BJ (cell line): ENCODE results near the gene LRP2. TPM values are rescaled to one million over a fixed set of nuclear protein-coding genes. Genes with fewer than 3 reads are reported as not detected.

Experiments
- CTCF ChIA-PET: fragments of 350-600 bp; formaldehyde crosslinking; extraction: SDS; loops from one replicate; lab custom pipeline; 2021; ENCODE audit warnings: antibody characterized with exemption, inconsistent platforms; lab: Yijun Ruan, JAX
- POLR2A ChIA-PET: fragments of 300-600 bp; sonication (Branson Sonifier 250); formaldehyde crosslinking; extraction: SDS; loops from one replicate; lab custom pipeline; 2021; ENCODE audit warnings: antibody characterized with exemption; lab: Charles Lee
- DNase-seq: peaks from one replicate; pipeline ENCODE4 v3.0.0-alpha.2; 2011; ENCODE audit warnings: low read depth
- H3K27me3 ChIP-seq: 2 replicates; pipeline ENCODE4 v1.6.0; 2011; ENCODE audit warnings: low read length; ENCODE audit not compliant: control insufficient read depth, insufficient read depth
- H3K36me3 ChIP-seq: 2 replicates; pipeline ENCODE4 v1.5.1; 2011; ENCODE audit warnings: low read length; ENCODE audit not compliant: control insufficient read depth, insufficient read depth
- H3K4me3 ChIP-seq: 2 replicates; pipeline ENCODE4 v1.5.1; 2011; ENCODE audit warnings: low read depth, mild to moderate bottlenecking, control low read depth, low read length
- CTCF ChIP-seq: IDR thresholded peaks from 2 replicates; pipeline ENCODE4 v1.5.1; 2011; ENCODE audit warnings: low read depth, mild to moderate bottlenecking, control low read depth, inconsistent platforms, low read length, moderate library complexity; ENCODE audit not compliant: insufficient read depth
- polyA plus RNA-seq: library from polyadenylated mRNA; depleted of rRNA; stranded (reverse); fragments of >200 nt; gene quantifications from 2 replicates; pipeline ENCODE4 v1.2.3, GENCODE V29; 2011

Gene LRP2
- polyA plus RNA-seq, 1 experiment = not detected

GRCh38 chr2:169237939-169238338 lies 124.4 kb downstream of the LRP2 start:
- ChIA-PET POLR2A (no interaction called here), CTCF (no interaction called here)
- no peak for TF ChIP-seq CTCF

GRCh38 chr2:169237286-169237685 lies 125.0 kb downstream of the LRP2 start:
- no peak for TF ChIP-seq CTCF
- DNase-seq = no peak
- ChIA-PET POLR2A (no interaction called here), CTCF (no interaction called here)
- H3K36me3 ChIP-seq = no peaks in the 10 kb centered on the region
- no peaks in the 10 kb centered on the region for H3K27me3 ChIP-seq
- no peak overlapping the region for H3K4me3 ChIP-seq

More at GRCh38 chr2:169237939-169238338, 124.4 kb downstream of the LRP2 start:
- H3K4me3 ChIP-seq = no peak overlapping the region
- no peaks in the 10 kb centered on the region for H3K36me3 ChIP-seq
- no peaks in the 10 kb centered on the region for H3K27me3 ChIP-seq
- DNase-seq = no peak

- ChIA-PET CTCF (no interaction called here), POLR2A (no interaction called here)
- H3K4me3 ChIP-seq = no peak overlapping the region
- DNase-seq = no peak
- no peaks in the 10 kb centered on the region for H3K27me3 ChIP-seq
- TF ChIP-seq CTCF = no peak
- no peaks in the 10 kb centered on the region for H3K36me3 ChIP-seq
These were observed 129.7 kb downstream of the LRP2 start for GRCh38 chr2:169232551-169233154.

- no peak for TF ChIP-seq CTCF
- no peak for DNase-seq
- Histone ChIP-seq H3K4me3 (no peak overlapping the region), H3K36me3 (no peaks in the 10 kb centered on the region), H3K27me3 (no peaks in the 10 kb centered on the region)
- CTCF ChIA-PET = no interaction called here
- POLR2A ChIA-PET = no interaction called here
These were observed 132.1 kb downstream of the LRP2 start for GRCh38 chr2:169230204-169230603.

GRCh38 chr2:169229590-169229989 lies 132.7 kb downstream of the LRP2 start:
- no peaks in the 10 kb centered on the region for H3K27me3 ChIP-seq
- no peaks in the 10 kb centered on the region for H3K36me3 ChIP-seq
- ChIA-PET POLR2A (no interaction called here), CTCF (no interaction called here)
- no peak for DNase-seq
- no peak overlapping the region for H3K4me3 ChIP-seq
- no peak for TF ChIP-seq CTCF
